SK-N-SH (cell line): ENCODE results near the gene ZNF555. TPM values are rescaled to one million over a fixed set of nuclear protein-coding genes. Genes with fewer than 3 reads are reported as not detected.

Experiments
- CTCF ChIA-PET: fragments of 300-600, 350-600 bp; formaldehyde crosslinking; extraction: SDS; loops from one replicate; lab custom pipeline; 2021; lab: Yijun Ruan, JAX
- POLR2A ChIA-PET: fragments of 350-600 bp; sonication (Branson Sonifier 250); formaldehyde crosslinking; extraction: SDS; loops from one replicate; lab custom pipeline; 2020; ENCODE audit warnings: antibody characterized with exemption, inconsistent platforms; lab: Yijun Ruan, JAX
- DNase-seq: peaks from one replicate; pipeline ENCODE4 v3.0.0; 2012
- H2AFZ ChIP-seq: fragments of 200-600 bp; sonication (generic); 2 replicates; pipeline ENCODE4 v1.8.1; 2016; ENCODE audit warnings: antibody characterized with exemption, mild to moderate bottlenecking, low read depth
- H3F3A ChIP-seq: fragments of 200-600 bp; sonication (generic); replicated peaks from 2 replicates; pipeline ENCODE3; 2016; ENCODE audit warnings: antibody characterized with exemption, mild to moderate bottlenecking; ENCODE audit not compliant: insufficient read depth
- H3K27ac ChIP-seq, 2 experiments: fragments of 200-500 bp in 1 of 2; fragments of 200-600 bp in 1 of 2; sonication (Bioruptor generic) in 1 of 2; sonication (generic), shearing (Covaris generic) in 1 of 2; 2 replicates each; pipeline versions ENCODE4 v1.5.1 to v1.6.1; 2014 to 2016; ENCODE audit warnings: low read depth in 2 of 2, inconsistent platforms in 1 of 2, low read length in 1 of 2, mild to moderate bottlenecking in 1 of 2, mixed read lengths in 1 of 2
- H3K27me3 ChIP-seq: fragments of 200-600 bp; sonication (generic), shearing (Covaris generic); 2 replicates; pipeline ENCODE4 v1.6.1; 2016; ENCODE audit warnings: mixed run types; ENCODE audit not compliant: insufficient read depth
- H3K36me3 ChIP-seq, 2 experiments: fragments of 200-500 bp in 1 of 2; fragments of 200-600 bp in 1 of 2; sonication (Bioruptor generic) in 1 of 2; sonication (generic) in 1 of 2; replicated peaks in 1 of 2; 2 replicates each; pipeline versions ENCODE3 to v1.5.1; 2014 to 2016; ENCODE audit warnings: low read length in 1 of 2, mild to moderate bottlenecking in 1 of 2; ENCODE audit not compliant: insufficient read depth in 2 of 2, control insufficient read depth in 1 of 2
- H3K4me1 ChIP-seq, 2 experiments: fragments of 200-500 bp in 1 of 2; fragments of 200-600 bp in 1 of 2; sonication (Bioruptor generic) in 1 of 2; sonication (generic), shearing (Covaris generic) in 1 of 2; 2 replicates each; pipeline versions ENCODE4 v1.5.1 to v1.6.1; 2014 to 2016; ENCODE audit warnings: low read depth in 1 of 2, low read length in 1 of 2, mixed run types in 1 of 2; ENCODE audit not compliant: insufficient read depth in 2 of 2, control insufficient read depth in 1 of 2
- H3K4me2 ChIP-seq: fragments of 200-600 bp; sonication (generic), shearing (Covaris generic); 2 replicates; pipeline ENCODE4 v1.6.1; 2017; ENCODE audit warnings: mixed run types
- H3K4me3 ChIP-seq, 2 experiments: fragments of 200-500 bp in 1 of 2; fragments of 200-600 bp in 1 of 2; sonication (Bioruptor generic) in 1 of 2; sonication (generic), shearing (Covaris generic) in 1 of 2; 2 replicates each; pipeline versions ENCODE4 v1.5.1 to v1.8.1; 2014 to 2016; ENCODE audit warnings: low read depth in 2 of 2, inconsistent platforms in 1 of 2, low read length in 1 of 2, mild to moderate bottlenecking in 1 of 2, mixed read lengths in 1 of 2, moderate library complexity in 1 of 2
- H3K79me2 ChIP-seq: fragments of 200-600 bp; sonication (generic); 2 replicates; pipeline ENCODE4 v1.8.1; 2017; ENCODE audit warnings: mild to moderate bottlenecking; ENCODE audit not compliant: insufficient read depth
- H3K9ac ChIP-seq: fragments of 200-600 bp; sonication (generic); 2 replicates; pipeline ENCODE4 v1.6.1; 2017; ENCODE audit warnings: mixed run types
- H3K9me2 ChIP-seq: fragments of 200-600 bp; sonication (generic); 2 replicates; pipeline ENCODE4 v1.6.1; 2017; ENCODE audit warnings: mixed run types
- H3K9me3 ChIP-seq: fragments of 200-600 bp; sonication (generic); 2 replicates; pipeline ENCODE4 v1.6.1; 2017; ENCODE audit warnings: mixed run types, mild to moderate bottlenecking, moderate library complexity
- H4K20me1 ChIP-seq: fragments of 200-600 bp; sonication (generic); 2 replicates; pipeline ENCODE4 v1.6.1; 2017; ENCODE audit warnings: mild to moderate bottlenecking, mixed run types; ENCODE audit not compliant: insufficient read depth
- CHD2 ChIP-seq: fragments of 150-350 bp; IDR thresholded peaks from 2 replicates; pipeline ENCODE4 v1.6.1; 2018; ENCODE audit warnings: low read length; ENCODE audit not compliant: partially characterized antibody
- CTCF ChIP-seq: fragments of 200-600 bp; sonication (generic); IDR thresholded peaks from 2 replicates; pipeline ENCODE4 v1.6.1; 2017; ENCODE audit warnings: antibody characterized with exemption, mild to moderate bottlenecking, moderate library complexity
- EP300 ChIP-seq, 2 experiments: IDR thresholded peaks; 2 replicates each; pipeline versions ENCODE4 v1.4.0 to v1.6.1; 2012; ENCODE audit warnings: borderline replicate concordance in 1 of 2, low read depth in 1 of 2, low read length in 1 of 2
- FOSL2 ChIP-seq: IDR thresholded peaks from 2 replicates; pipeline ENCODE4 v1.4.0; 2012; ENCODE audit warnings: low read depth, mild to moderate bottlenecking, moderate library complexity, borderline replicate concordance
- FOXM1 ChIP-seq: IDR thresholded peaks from 2 replicates; pipeline ENCODE4 v1.4.0; 2012; ENCODE audit warnings: low read depth, mild to moderate bottlenecking
- MXI1 ChIP-seq: IDR thresholded peaks from 2 replicates; pipeline ENCODE4 v1.6.1; 2012; ENCODE audit warnings: mild to moderate bottlenecking, low read depth, low read length, improper control_type of control experiment
- POLR2AphosphoS5 ChIP-seq: IDR thresholded peaks from 2 replicates; pipeline ENCODE4 v1.6.1; 2012; ENCODE audit warnings: low read depth, low read length
- RCOR1 ChIP-seq: fragments of 150-350 bp; IDR thresholded peaks from 2 replicates; pipeline ENCODE4 v1.6.1; 2017; ENCODE audit warnings: antibody characterized with exemption, low read length
- RFX5 ChIP-seq: IDR thresholded peaks from 2 replicates; pipeline ENCODE4 v1.6.1; 2012; ENCODE audit warnings: mild to moderate bottlenecking, improper control_type of control experiment, low read length
- RXRA ChIP-seq: IDR thresholded peaks from 2 replicates; pipeline ENCODE4 v1.4.0; 2012; ENCODE audit warnings: low read depth, mild to moderate bottlenecking, borderline replicate concordance
- TAF1 ChIP-seq: IDR thresholded peaks from 2 replicates; pipeline ENCODE4 v1.6.1; 2012; ENCODE audit warnings: low read depth, mild to moderate bottlenecking, low read length, moderate library complexity, borderline replicate concordance
- USF1 ChIP-seq: IDR thresholded peaks from 2 replicates; pipeline ENCODE4 v1.4.0; 2012; ENCODE audit warnings: low read depth, borderline replicate concordance
- YY1 ChIP-seq: IDR thresholded peaks from 2 replicates; pipeline ENCODE4 v1.4.0; 2012; ENCODE audit warnings: low read depth, mild to moderate bottlenecking
- WGBS: methylation state at CpG from one replicate; pipeline ENCODE4 v1.1.6; 2017; ENCODE audit warnings: low lambda C conversion rate; 5-methylcytosine and 5-hydroxymethylcytosine counted together
- polyA plus RNA-seq, 3 experiments: library from polyadenylated mRNA; depleted of rRNA; stranded (reverse); fragments of >200 nt; gene quantifications; 2 replicates each; pipeline ENCODE4 v1.2.3, GENCODE V29; 2012
- TF ChIP-seq, protein P1 (sequence below): IDR thresholded peaks from 2 replicates; pipeline ENCODE4 v1.6.1; 2012; ENCODE audit warnings: mild to moderate bottlenecking, low read depth, low read length, moderate library complexity
- TF ChIP-seq, protein P2 (sequence below): IDR thresholded peaks from 2 replicates; pipeline ENCODE4 v1.4.0; 2012; ENCODE audit warnings: low read depth

ZNF555 gene
- polyA plus RNA-seq, 1 of the 3 experiments (the other 2 are of a cell fraction): 1.4 TPM

- TF ChIP-seq, protein P1, sequence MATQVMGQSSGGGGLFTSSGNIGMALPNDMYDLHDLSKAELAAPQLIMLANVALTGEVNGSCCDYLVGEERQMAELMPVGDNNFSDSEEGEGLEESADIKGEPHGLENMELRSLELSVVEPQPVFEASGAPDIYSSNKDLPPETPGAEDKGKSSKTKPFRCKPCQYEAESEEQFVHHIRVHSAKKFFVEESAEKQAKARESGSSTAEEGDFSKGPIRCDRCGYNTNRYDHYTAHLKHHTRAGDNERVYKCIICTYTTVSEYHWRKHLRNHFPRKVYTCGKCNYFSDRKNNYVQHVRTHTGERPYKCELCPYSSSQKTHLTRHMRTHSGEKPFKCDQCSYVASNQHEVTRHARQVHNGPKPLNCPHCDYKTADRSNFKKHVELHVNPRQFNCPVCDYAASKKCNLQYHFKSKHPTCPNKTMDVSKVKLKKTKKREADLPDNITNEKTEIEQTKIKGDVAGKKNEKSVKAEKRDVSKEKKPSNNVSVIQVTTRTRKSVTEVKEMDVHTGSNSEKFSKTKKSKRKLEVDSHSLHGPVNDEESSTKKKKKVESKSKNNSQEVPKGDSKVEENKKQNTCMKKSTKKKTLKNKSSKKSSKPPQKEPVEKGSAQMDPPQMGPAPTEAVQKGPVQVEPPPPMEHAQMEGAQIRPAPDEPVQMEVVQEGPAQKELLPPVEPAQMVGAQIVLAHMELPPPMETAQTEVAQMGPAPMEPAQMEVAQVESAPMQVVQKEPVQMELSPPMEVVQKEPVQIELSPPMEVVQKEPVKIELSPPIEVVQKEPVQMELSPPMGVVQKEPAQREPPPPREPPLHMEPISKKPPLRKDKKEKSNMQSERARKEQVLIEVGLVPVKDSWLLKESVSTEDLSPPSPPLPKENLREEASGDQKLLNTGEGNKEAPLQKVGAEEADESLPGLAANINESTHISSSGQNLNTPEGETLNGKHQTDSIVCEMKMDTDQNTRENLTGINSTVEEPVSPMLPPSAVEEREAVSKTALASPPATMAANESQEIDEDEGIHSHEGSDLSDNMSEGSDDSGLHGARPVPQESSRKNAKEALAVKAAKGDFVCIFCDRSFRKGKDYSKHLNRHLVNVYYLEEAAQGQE: no peak
- TF ChIP-seq USF1: no peak
- no peak for TF ChIP-seq TAF1
- TF ChIP-seq EP300 (IDR thresholded peaks at IDR 0.05; ENCODE audit: borderline replicate concordance in 1 of 2, low read depth in 1 of 2, low read length in 1 of 2): no peak
- TF ChIP-seq CHD2: no peak
- TF ChIP-seq, protein P2, sequence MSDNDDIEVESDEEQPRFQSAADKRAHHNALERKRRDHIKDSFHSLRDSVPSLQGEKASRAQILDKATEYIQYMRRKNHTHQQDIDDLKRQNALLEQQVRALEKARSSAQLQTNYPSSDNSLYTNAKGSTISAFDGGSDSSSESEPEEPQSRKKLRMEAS: no peak
- TF ChIP-seq RFX5: no peak
- no peak for TF ChIP-seq YY1
Observed at GRCh38 chr19:2809387-2810140, 31.7 kb upstream of the ZNF555 start (continued).

DNA sequence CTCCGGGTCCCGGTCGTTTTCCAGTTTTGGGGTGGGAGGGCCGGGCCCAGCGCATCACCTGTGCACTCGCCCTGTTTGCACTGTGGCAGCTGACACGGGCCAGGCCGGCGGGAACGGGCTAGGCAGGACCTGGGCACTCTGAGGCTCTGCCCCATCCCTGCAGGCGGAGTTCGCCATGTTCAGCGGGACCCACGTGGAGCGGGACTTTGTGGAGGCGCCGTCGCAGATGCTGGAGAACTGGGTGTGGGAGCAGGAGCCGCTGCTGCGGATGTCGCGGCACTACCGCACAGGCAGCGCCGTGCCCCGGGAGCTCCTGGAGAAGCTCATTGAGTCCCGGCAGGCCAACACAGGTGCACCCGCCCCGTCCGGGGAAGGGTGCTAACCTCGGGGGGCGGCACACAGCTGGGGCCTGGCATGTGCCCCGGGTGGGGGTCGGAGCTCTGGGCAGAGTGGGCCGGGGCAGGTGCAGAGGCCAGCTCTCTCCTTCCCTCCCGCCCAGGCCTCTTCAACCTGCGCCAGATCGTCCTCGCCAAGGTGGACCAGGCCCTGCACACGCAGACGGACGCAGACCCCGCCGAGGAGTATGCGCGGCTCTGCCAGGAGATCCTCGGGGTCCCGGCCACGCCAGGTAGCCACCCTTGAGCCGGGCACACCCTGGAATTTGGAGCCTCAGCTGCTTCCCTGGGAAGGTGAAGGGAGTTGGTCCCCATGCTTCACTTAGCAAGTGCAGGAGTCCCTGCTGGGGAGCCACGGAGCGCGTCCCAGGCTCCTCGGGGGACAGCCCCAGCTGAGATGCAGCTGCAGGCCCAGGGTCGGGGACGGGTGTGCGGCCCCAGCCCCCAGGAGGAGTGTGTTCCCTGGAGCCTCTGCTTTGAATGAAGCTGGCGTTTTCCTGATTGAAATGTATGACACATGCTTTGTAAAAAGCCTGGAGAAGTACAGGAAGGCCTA is 30.9 kb upstream of the ZNF555 start:
- no peaks in the 10 kb centered on the region for H3K9me3 ChIP-seq
- no peak overlapping the region for H2AFZ ChIP-seq
- H3K27ac ChIP-seq: no peak overlapping the region
- H3K4me1 ChIP-seq: peaks cover 0 to 23% of the 10 kb centered on the region in 2 experiments; a peak in 1 of 4 replicates
- no peaks in the 10 kb centered on the region for H4K20me1 ChIP-seq
- no peaks in the 10 kb centered on the region for H3K27me3 ChIP-seq
- DNase-seq: peak; percentile 21
- WGBS: 94% methylated on average over 20 of the region's 58 CpGs
- TF ChIP-seq YY1 (no peak), RCOR1 (no peak), CTCF (no peak), USF1 (no peak), TAF1 (no peak), FOXM1 (no peak), POLR2AphosphoS5 (no peak), RXRA (no peak), MXI1 (no peak), FOSL2 (no peak), RFX5 (no peak)
- TF ChIP-seq, protein P1: no peak
- peaks cover 3 to 65% of the 10 kb centered on the region in 2 experiments for H3K36me3 ChIP-seq
- no peak overlapping the region for H3K4me2 ChIP-seq
- POLR2A ChIA-PET: no interaction called here
- CTCF ChIA-PET: interaction anchor here (1.6 kb wide), 1 partner anchor 9 kb away, joined by 9 read pairs; the partner anchor contains the start of gene ZNF554
- no peak overlapping the region for H3K9ac ChIP-seq
- no peaks in the 10 kb centered on the region for H3K9me2 ChIP-seq
- no peak overlapping the region for H3K4me3 ChIP-seq
- no peaks in the 10 kb centered on the region for H3F3A ChIP-seq
- H3K79me2 ChIP-seq: no peaks in the 10 kb centered on the region
